Endothelial cell of umbilical vein (primary cell): Measurements from ENCODE around the gene UGT1A5. TPM values are rescaled to one million over a fixed set of nuclear protein-coding genes. Genes with fewer than 3 reads are reported as not detected.

Source experiments
- BruUV-seq: library from RNA; stranded (reverse); fragments of 400-500 nt; replicated peaks from 2 replicates; lab custom pipeline; 2021; lab: Mats Ljungman, UMichigan
- CTCF ChIA-PET: fragments of 300-600, 350-600 bp; sonication (Branson Sonifier 250); formaldehyde crosslinking; loops from one replicate; lab custom pipeline; 2021; ENCODE audit warnings: antibody characterized with exemption, inconsistent platforms; lab: Charles Lee
- POLR2A ChIA-PET: fragments of 300-600, 350-600 bp; sonication (Branson Sonifier 250); formaldehyde crosslinking; loops from one replicate; lab custom pipeline; 2021; ENCODE audit warnings: antibody characterized with exemption, inconsistent platforms; lab: Charles Lee
- DNase-seq: peaks from one replicate; pipeline ENCODE4 v3.0.0-alpha.2; 2011; ENCODE audit warnings: low read depth, low spot score
- FAIRE-seq: peaks from 2 replicates; lab custom pipeline; 2011; peaks lifted over from hg19 to GRCh38; lab: Jason Lieb, UNC
- H2AFZ ChIP-seq: 2 replicates; pipeline ENCODE4 v1.6.0; 2012; ENCODE audit warnings: low read depth, low read length, control low read depth, inconsistent platforms
- H3K27ac ChIP-seq: 2 replicates; pipeline ENCODE4 v1.5.1; 2011; ENCODE audit warnings: low read depth, mild to moderate bottlenecking, control low read depth, low read length, moderate library complexity; ENCODE audit not compliant: insufficient read depth
- H3K27me3 ChIP-seq, 2 experiments: 2 replicates each; pipeline versions ENCODE4 v1.6.0 to v1.6.1; 2011; ENCODE audit warnings: low read length in 2 of 2, mixed read lengths in 1 of 2; ENCODE audit not compliant: control insufficient read depth in 2 of 2, insufficient read depth in 2 of 2
- H3K36me3 ChIP-seq, 2 experiments: 2 replicates in 1 of 2; 3 replicates in 1 of 2; pipeline ENCODE4 v1.5.1; 2011; ENCODE audit warnings: low read length in 2 of 2, mild to moderate bottlenecking in 1 of 2, moderate library complexity in 1 of 2; ENCODE audit not compliant: control insufficient read depth in 2 of 2, insufficient read depth in 2 of 2; ENCODE audit errors: extremely low read depth in 1 of 2
- H3K4me1 ChIP-seq: 3 replicates; pipeline ENCODE4 v1.5.1; 2011; ENCODE audit warnings: mild to moderate bottlenecking, low read length; ENCODE audit not compliant: control insufficient read depth, insufficient read depth; ENCODE audit errors: extremely low read depth
- H3K4me2 ChIP-seq: 2 replicates; pipeline ENCODE4 v1.6.1; 2011; ENCODE audit warnings: low read length, control low read depth, mixed read lengths; ENCODE audit not compliant: insufficient read depth
- H3K4me3 ChIP-seq, 3 experiments: fragments of 200-600 bp in 1 of 3; sonication (generic), shearing (Covaris generic) in 1 of 3; replicated peaks in 1 of 3; 2 replicates each; pipeline ENCODE4 v1.5.1; 2011 to 2016; ENCODE audit warnings: control low read depth in 3 of 3, low read length in 3 of 3, mild to moderate bottlenecking in 2 of 3, inconsistent platforms in 1 of 3, low read depth in 1 of 3, moderate library complexity in 1 of 3; ENCODE audit not compliant: insufficient read depth in 1 of 3
- H3K79me2 ChIP-seq: 2 replicates; pipeline ENCODE4 v1.6.0; 2012; ENCODE audit warnings: low read length, inconsistent platforms; ENCODE audit not compliant: control insufficient read depth, insufficient read depth
- H3K9ac ChIP-seq: replicated peaks from 2 replicates; pipeline ENCODE3; 2011; ENCODE audit warnings: low read length, control low read depth; ENCODE audit not compliant: insufficient read depth; ENCODE audit errors: extremely low read depth
- H3K9me1 ChIP-seq: replicated peaks from 3 replicates; pipeline ENCODE4 v1.6.0; 2011; ENCODE audit warnings: mild to moderate bottlenecking, low read length; ENCODE audit not compliant: control insufficient read depth, insufficient read depth; ENCODE audit errors: extremely low read depth
- H3K9me3 ChIP-seq: replicated peaks from 2 replicates; pipeline ENCODE4 v1.5.1; 2012; ENCODE audit warnings: low read length, inconsistent platforms; ENCODE audit not compliant: control insufficient read depth, insufficient read depth
- H4K20me1 ChIP-seq: replicated peaks from 2 replicates; pipeline ENCODE3; 2011; ENCODE audit warnings: mild to moderate bottlenecking, low read length; ENCODE audit not compliant: control insufficient read depth, insufficient read depth; ENCODE audit errors: extremely low read depth
- CTCF ChIP-seq, 2 donors: IDR thresholded peaks; 1 replicate in 1 of 2; 2 replicates in 1 of 2; pipeline ENCODE4 v1.5.1; 2011; ENCODE audit warnings: low read length in 2 of 2, mild to moderate bottlenecking in 2 of 2, moderate library complexity in 2 of 2, control low read depth in 1 of 2, inconsistent platforms in 1 of 2, low read depth in 1 of 2; ENCODE audit not compliant: insufficient read depth in 1 of 2; ENCODE audit errors: extremely low read depth in 1 of 2
- EZH2 ChIP-seq: IDR thresholded peaks from 2 replicates; pipeline ENCODE4 v1.6.1; 2012; ENCODE audit warnings: borderline replicate concordance, low read depth, mild to moderate bottlenecking, moderate library complexity, low read length, inconsistent platforms; ENCODE audit not compliant: severe bottlenecking
- FOS ChIP-seq: IDR thresholded peaks from 2 replicates; pipeline ENCODE4 v1.6.1; 2011; ENCODE audit warnings: mild to moderate bottlenecking, low read length, moderate library complexity, borderline replicate concordance; ENCODE audit not compliant: insufficient read depth
- GATA2 ChIP-seq: IDR thresholded peaks from 2 replicates; pipeline ENCODE4 v1.7.0; 2011; ENCODE audit warnings: low read depth, mild to moderate bottlenecking, moderate library complexity, mixed read lengths, low read length; ENCODE audit not compliant: insufficient read length, insufficient read depth
- JUN ChIP-seq: IDR thresholded peaks from 2 replicates; pipeline ENCODE4 v1.6.1; 2011; ENCODE audit warnings: borderline replicate concordance, low read depth; ENCODE audit not compliant: insufficient read length, insufficient read depth
- MAX ChIP-seq: IDR thresholded peaks from 2 replicates; pipeline ENCODE4 v1.6.1; 2011; ENCODE audit not compliant: insufficient read depth, insufficient read length
- MYC ChIP-seq: IDR thresholded peaks from one replicate; pipeline ENCODE4 v1.6.1; 2011; ENCODE audit warnings: mild to moderate bottlenecking, low read depth, low read length
- POLR2A ChIP-seq: IDR thresholded peaks from 2 replicates; pipeline ENCODE4 v1.6.1; 2012; ENCODE audit warnings: low read depth, mild to moderate bottlenecking, control low read depth, low read length
- POLR2AphosphoS5 ChIP-seq: IDR thresholded peaks from 2 replicates; pipeline ENCODE4 v1.6.1; 2012; ENCODE audit warnings: low read depth, mild to moderate bottlenecking, control low read depth, low read length, moderate library complexity; ENCODE audit not compliant: insufficient read depth
- dilution Hi-C: fragments of 300-500 bp; cut with MboI; formaldehyde crosslinking; loops from one replicate; pipeline ENCODE4 v1.15.0; 2019; ENCODE audit warnings: low sequenced_read_pairs; ENCODE audit not compliant: extremely low pct_ligation_motif_present
- intact Hi-C: fragments of 100-400 bp; cut with micrococcal nuclease; formaldehyde crosslinking; loops from one replicate; pipeline ENCODE4 v1.10.0; 2022
- polyA plus RNA-seq, 4 experiments: library from polyadenylated mRNA; depleted of rRNA in 3 of 4; stranded (reverse) in 3 of 4; unstranded in 1 of 4; fragments of >200 nt; gene quantifications; 2 replicates each; pipeline versions ENCODE4 v1.2.1 to v1.2.3, GENCODE V29; 2011 to 2012; ENCODE audit warnings: missing spikeins in 1 of 4
- total RNA-seq: library from RNA; stranded (reverse); gene quantifications from 2 replicates; pipeline ENCODE4 v1.2.3, GENCODE V29; 2021

Gene UGT1A5
- total and polyA plus RNA-seq, 2 donors (not counting 3 experiments of a cell fraction or from before 2014, with no cell fraction given), result not detected

DNA sequence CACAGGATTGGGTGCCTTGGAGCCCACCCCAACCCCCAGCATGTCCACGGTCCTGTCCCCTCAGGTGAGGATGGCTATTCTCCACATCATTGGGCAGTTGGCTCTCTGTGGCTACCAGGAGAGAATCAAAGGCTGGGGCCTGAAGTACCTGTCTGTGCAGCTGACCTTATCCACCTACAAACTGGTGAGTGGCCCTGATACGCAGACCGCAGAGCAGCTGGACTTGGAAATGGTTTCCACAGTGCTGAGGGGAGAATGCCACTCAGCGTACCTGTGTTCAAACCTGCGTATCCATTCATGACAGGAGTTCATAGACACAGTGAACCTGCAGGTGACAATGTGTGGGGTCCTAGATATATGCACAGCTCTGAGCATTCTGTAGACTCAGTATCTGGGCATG, 87.0 kb downstream of the UGT1A5 start:
- Histone ChIP-seq H2AFZ (no peak overlapping the region), H4K20me1 (no peaks in the 10 kb centered on the region), H3K27me3 (no peaks in the 10 kb centered on the region), H3K27ac (no peak overlapping the region), H3K9me3 (no peaks in the 10 kb centered on the region), H3K4me1 (no peaks in the 10 kb centered on the region), H3K79me2 (no peaks in the 10 kb centered on the region), H3K9me1 (no peaks in the 10 kb centered on the region), H3K36me3 (no peaks in the 10 kb centered on the region), H3K4me2 (no peak overlapping the region), H3K4me3 (no peak overlapping the region), H3K9ac (no peak overlapping the region)
- FAIRE-seq (no peak), DNase-seq (no peak)
- intact Hi-C loops, result no loop called here
- TF ChIP-seq JUN (no peak), EZH2 (no peak), MYC (no peak), GATA2 (no peak), POLR2A (no peak), FOS (no peak), POLR2AphosphoS5 (no peak), MAX (no peak), CTCF (IDR thresholded peaks at IDR 0.05; ENCODE audit: extremely low read depth in 1 of 2, insufficient read depth in 1 of 2, low read depth in 1 of 2, low read length in 2 of 2) (no peak)
- ChIA-PET CTCF (no interaction called here), POLR2A (no interaction called here)
- dilution Hi-C loops, result no loop called here
- BruUV-seq, result no TSS peak
